GM12891 (cell line): Measurements from ENCODE around the gene RPP25L.

Experiments
- PAX5 ChIP-seq: IDR thresholded peaks from 2 replicates; pipeline ENCODE4 v1.6.1; 2011; ENCODE audit warnings: low read length, moderate library complexity, mild to moderate bottlenecking; ENCODE audit not compliant: insufficient read depth, severe bottlenecking
- POLR2A ChIP-seq: IDR thresholded peaks from 2 replicates; pipeline ENCODE4 v1.6.1; 2011; ENCODE audit warnings: low read depth, low read length, control low read depth
- POLR2AphosphoS5 ChIP-seq: IDR thresholded peaks from 2 replicates; pipeline ENCODE4 v1.6.1; 2011; ENCODE audit warnings: low read depth, low read length, control low read depth
- POU2F2 ChIP-seq: IDR thresholded peaks from 2 replicates; pipeline ENCODE4 v1.6.1; 2011; ENCODE audit warnings: low read depth, mild to moderate bottlenecking, control low read depth, low read length, moderate library complexity
- SPI1 ChIP-seq: IDR thresholded peaks from 2 replicates; pipeline ENCODE4 v1.6.1; 2011; ENCODE audit warnings: low read depth, low read length, control low read depth
- TAF1 ChIP-seq: IDR thresholded peaks from 2 replicates; pipeline ENCODE4 v1.6.1; 2011; ENCODE audit warnings: low read depth, low read length, control low read depth

DNA sequence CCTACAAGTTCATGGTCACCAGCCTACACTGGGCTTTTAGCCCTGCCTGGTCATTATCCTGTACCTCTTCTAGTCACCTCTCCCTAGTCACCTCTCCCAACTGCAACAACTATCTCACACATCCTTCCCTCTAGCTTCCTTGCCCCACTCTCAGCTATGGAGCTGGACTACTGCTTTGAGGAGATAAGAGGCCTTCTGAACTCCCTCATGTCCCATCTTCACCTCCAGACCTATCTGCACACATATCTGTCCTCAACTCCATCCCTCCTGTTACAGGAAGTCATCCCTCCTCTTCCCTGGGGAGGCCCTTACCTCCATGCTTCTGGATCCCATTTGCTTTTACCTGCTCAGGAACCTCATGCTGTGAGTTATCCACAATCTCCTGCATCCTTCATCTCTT is 5.7 kb downstream of the RPP25L start:
- TF ChIP-seq POLR2AphosphoS5 (no peak), POLR2A (no peak), TAF1 (no peak), POU2F2 (no peak), SPI1 (no peak), PAX5 (no peak)
